AG10803 (cell line): ENCODE data around the gene COG8.
"Not testable (repeated sequence)": the region's sequence is repeated elsewhere in the genome, so short reads cannot be mapped to it uniquely, and the experiment has no call there.

Experiments used
- DNase-seq: peaks from one replicate; pipeline ENCODE4 v3.0.0; 2010; ENCODE audit warnings: low read depth
- H3K4me3 ChIP-seq: 2 replicates; pipeline ENCODE4 v1.5.1; 2011; ENCODE audit warnings: mild to moderate bottlenecking, low read length, control low read depth
- CTCF ChIP-seq: conservative IDR thresholded peaks from 2 replicates; pipeline ENCODE4 v1.5.1; 2011; ENCODE audit warnings: mild to moderate bottlenecking, low read length, control low read depth, inconsistent platforms

The COG8 gene

GRCh38 chr16:69365901-69366300, 26.5 kb upstream of the COG8 start:
- TF ChIP-seq CTCF: no peak
- H3K4me3 ChIP-seq: no peak overlapping the region
- DNase-seq: no peak

GRCh38 chr16:69364088-69364487, 24.7 kb upstream of the COG8 start:
- TF ChIP-seq CTCF: no peak
- no peak overlapping the region for H3K4me3 ChIP-seq
- no peak for DNase-seq

- no peak overlapping the region for H3K4me3 ChIP-seq
- DNase-seq: no peak
- no peak for TF ChIP-seq CTCF
Measured at GRCh38 chr16:69363281-69363717, 23.9 kb upstream of the COG8 start.

- DNase-seq: not testable (repeated sequence)
Measured at GRCh38 chr16:69360070-69360469, 20.7 kb upstream of the COG8 start.

GRCh38 chr16:69351309-69352027, 12.1 kb upstream of the COG8 start, which contains the start of gene TMED6:
Gene TMED6 (minus strand): TSS chr16:69351786. CDS start chr16:69351753, 33 bp downstream.
- no peak for TF ChIP-seq CTCF
- no peak for DNase-seq
- H3K4me3 ChIP-seq: no peak within 1 kb of the TSS

More at GRCh38 chr16:69360070-69360469, 20.7 kb upstream of the COG8 start:
- not testable (repeated sequence) for H3K4me3 ChIP-seq

GRCh38 chr16:69350536-69351133, 11.3 kb upstream of the COG8 start:
- no peak overlapping the region for H3K4me3 ChIP-seq
- no peak for DNase-seq
- TF ChIP-seq CTCF: no peak

GRCh38 chr16:69349536-69349935, 10.2 kb upstream of the COG8 start:
- TF ChIP-seq CTCF: no peak
- DNase-seq: no peak

More at GRCh38 chr16:69349536-69349935, 10.2 kb upstream of the COG8 start:
- H3K4me3 ChIP-seq: no peak overlapping the region
